ENCODE data around the gene OCA2.

OCA2 gene

GRCh38 chr15:28079313-28079969, 19.7 kb downstream of the OCA2 start:
- DNase-seq (ENCODE audit: low read depth in 2 of 2), result no peak

- DNase-seq (ENCODE audit: low read depth in 2 of 2), result no peak
Observed at GRCh38 chr15:28078191-28078719, 20.9 kb downstream of the OCA2 start.

- no peak for DNase-seq (ENCODE audit: low read depth in 2 of 2)
Observed at GRCh38 chr15:28075573-28075972, 23.5 kb downstream of the OCA2 start.

- DNase-seq (ENCODE audit: low read depth in 2 of 2), result no peak
Observed at GRCh38 chr15:28068930-28069329, 30.2 kb downstream of the OCA2 start.

GRCh38 chr15:28066231-28066630, 32.9 kb downstream of the OCA2 start:
- DNase-seq (ENCODE audit: low read depth in 2 of 2), result no peak

GRCh38 chr15:28060005-28060404, 39.1 kb downstream of the OCA2 start:
- DNase-seq (ENCODE audit: low read depth in 2 of 2), result no peak

- no peak for DNase-seq (ENCODE audit: low read depth in 2 of 2)
Observed at GRCh38 chr15:28058082-28058481, 41.0 kb downstream of the OCA2 start.

- DNase-seq (ENCODE audit: low read depth in 2 of 2), result no peak
Observed at GRCh38 chr15:28051955-28052633, 47.0 kb downstream of the OCA2 start.

GRCh38 chr15:28049581-28049980, 49.5 kb downstream of the OCA2 start:
- DNase-seq (ENCODE audit: low read depth in 2 of 2), result no peak

GRCh38 chr15:28047277-28047676, 51.8 kb downstream of the OCA2 start:
- no peak for DNase-seq (ENCODE audit: low read depth in 2 of 2)

- DNase-seq (ENCODE audit: low read depth in 2 of 2), result no peak
Observed at GRCh38 chr15:28044121-28044672, 54.9 kb downstream of the OCA2 start.

- no peak for DNase-seq (ENCODE audit: low read depth in 2 of 2)
Observed at GRCh38 chr15:28043691-28044091, 55.4 kb downstream of the OCA2 start.

- no peak for DNase-seq (ENCODE audit: low read depth in 2 of 2)
Observed at GRCh38 chr15:28037969-28038590, 61.0 kb downstream of the OCA2 start.

- no peak for DNase-seq (ENCODE audit: low read depth in 2 of 2)
Observed at GRCh38 chr15:28033443-28033842, 65.7 kb downstream of the OCA2 start.

- no peak for DNase-seq (ENCODE audit: low read depth in 2 of 2)
Observed at GRCh38 chr15:28030801-28031200, 68.3 kb downstream of the OCA2 start.

GRCh38 chr15:28027714-28028076, 71.4 kb downstream of the OCA2 start:
- DNase-seq (ENCODE audit: low read depth in 2 of 2), result no peak

- DNase-seq (ENCODE audit: low read depth in 2 of 2), result no peak
Observed at GRCh38 chr15:28026764-28027713, 72.1 kb downstream of the OCA2 start.

GRCh38 chr15:28026221-28026620, 72.9 kb downstream of the OCA2 start:
- DNase-seq (ENCODE audit: low read depth in 2 of 2), result no peak

- no peak for DNase-seq (ENCODE audit: low read depth in 2 of 2)
Observed at GRCh38 chr15:28025413-28025812, 73.7 kb downstream of the OCA2 start.

GRCh38 chr15:28024889-28025250, 74.2 kb downstream of the OCA2 start:
- DNase-seq (ENCODE audit: low read depth in 2 of 2), result no peak
